Transverse colon (tissue), 4 donors: ENCODE data around the gene AKR1C8. TPM values are rescaled to one million over a fixed set of nuclear protein-coding genes. Genes with fewer than 3 reads are reported as not detected.

Experiments
- DNase-seq: peaks from one replicate; pipeline ENCODE4 v3.0.0-alpha.2; 2019
- H3K27ac ChIP-seq, 4 donors: fragments of 200-600 bp; sonication (generic); 2 replicates each; pipeline ENCODE4 v1.5.1; 2016 to 2018; ENCODE audit warnings: inconsistent platforms in 4 of 4
- H3K27me3 ChIP-seq: fragments of 200-600 bp; sonication (generic); 2 replicates; pipeline ENCODE4 v1.5.1; 2017; ENCODE audit warnings: inconsistent platforms
- H3K36me3 ChIP-seq, 4 donors: fragments of 200-600 bp; sonication (generic); 2 replicates each; pipeline ENCODE4 v1.5.1; 2017 to 2019; ENCODE audit warnings: inconsistent platforms in 4 of 4
- H3K4me1 ChIP-seq, 4 donors: fragments of 200-600 bp; sonication (generic); 2 replicates each; pipeline ENCODE4 v1.5.1; 2017 to 2020; ENCODE audit warnings: inconsistent platforms in 4 of 4
- H3K4me3 ChIP-seq, 4 donors: fragments of 200-600 bp; sonication (generic); 1 replicate in 1 of 4; 2 replicates in 3 of 4; pipeline versions ENCODE4 v1.5.1 to v1.6.1; 2017 to 2019; ENCODE audit warnings: inconsistent platforms in 4 of 4
- H3K9me3 ChIP-seq, 2 donors: fragments of 200-600 bp; sonication (generic); 2 replicates each; pipeline ENCODE4 v1.5.1; 2017 to 2019; ENCODE audit warnings: inconsistent platforms in 2 of 2
- EP300 ChIP-seq: sonication (generic); formaldehyde crosslinking; IDR thresholded peaks from one replicate; pipeline ENCODE4 v1.6.1; 2017; ENCODE audit warnings: antibody characterized with exemption, low read depth
- POLR2A ChIP-seq: fragments of 450-650 bp; IDR thresholded peaks from one replicate; pipeline ENCODE4 v1.6.1; 2016; ENCODE audit warnings: antibody characterized with exemption, mild to moderate bottlenecking, moderate library complexity
- POLR2AphosphoS5 ChIP-seq, 3 donors: sonication (generic); formaldehyde crosslinking; IDR thresholded peaks; one replicate each; pipeline ENCODE4 v1.6.1; 2016; ENCODE audit warnings: antibody characterized with exemption in 3 of 3
- WGBS, 2 donors: methylation state at CpG; one replicate each; pipeline ENCODE4 v1.1.5; 2018; ENCODE audit warnings: low coverage in 1 of 2; 5-methylcytosine and 5-hydroxymethylcytosine counted together
- in situ Hi-C, 4 donors: fragments of 200-750 bp; cut with MboI; loops; one replicate each; pipeline versions ENCODE4 v1.15.0 to v1.15.1; 2017; ENCODE audit warnings: low sequenced_read_pairs in 3 of 4, low pct_ligation_motif_present in 1 of 4, low pct_unique_long_range_greater_than_20kb in 1 of 4
- intact Hi-C: fragments of 100-400 bp; cut with DNase I; formaldehyde crosslinking; loops from one replicate; pipeline ENCODE4 v1.15.1; 2023; ENCODE audit warnings: low total_unique reads
- total RNA-seq, 4 donors: library from RNA; depleted of rRNA; stranded (reverse); fragments of >200 nt; gene quantifications; one replicate each; pipeline ENCODE4 v1.1.0, GENCODE V29; 2016
- TF ChIP-seq, protein P1 (sequence below), 5 experiments: fragments of 200-600 bp in 3 of 5; fragments of 450-650 bp in 2 of 5; sonication (generic) in 3 of 5; IDR thresholded peaks; 1 replicate in 2 of 5; 2 replicates in 3 of 5; pipeline ENCODE4 v1.5.1; 2016 to 2017; ENCODE audit warnings: antibody characterized with exemption in 5 of 5, inconsistent platforms in 3 of 5, mild to moderate bottlenecking in 2 of 5, moderate library complexity in 1 of 5

The AKR1C8 gene
- total RNA-seq, 4 donors from 2014 or later = 1.4 TPM; not detected in 3

DNA sequence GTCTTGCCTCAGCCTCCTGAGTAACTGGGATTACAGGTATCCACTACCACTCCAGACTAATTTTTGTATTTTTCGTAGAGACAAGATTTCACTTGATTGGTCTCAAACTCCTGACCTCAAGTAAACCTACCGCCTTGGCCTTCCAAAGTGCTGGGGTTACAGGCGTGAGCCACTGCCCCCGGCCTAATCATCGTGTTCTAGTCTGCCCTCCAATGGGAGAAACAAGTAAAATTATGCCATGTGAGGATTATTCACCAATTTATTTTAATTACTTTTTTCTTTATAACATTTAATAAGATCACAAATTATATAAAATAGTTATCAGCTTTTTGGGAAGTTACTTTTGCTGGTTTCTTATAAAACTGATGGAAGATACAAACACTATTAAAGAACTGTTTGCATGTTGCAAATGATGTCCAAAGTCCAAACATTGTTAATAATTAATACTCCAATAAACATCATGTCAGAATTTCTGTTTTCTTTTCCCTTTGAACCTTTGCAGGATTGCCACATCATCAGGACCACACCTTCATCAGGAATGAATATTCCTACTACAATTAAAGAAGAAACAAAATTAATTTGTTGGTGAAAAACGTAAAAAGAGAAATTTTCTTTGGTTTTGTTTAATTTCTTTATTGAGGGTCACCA is 10.9 kb upstream of the AKR1C8 start:
- no peaks in the 10 kb centered on the region for H3K4me1 ChIP-seq
- no peak for TF ChIP-seq POLR2AphosphoS5 (IDR thresholded peaks at IDR 0.05)
- TF ChIP-seq, protein P1, sequence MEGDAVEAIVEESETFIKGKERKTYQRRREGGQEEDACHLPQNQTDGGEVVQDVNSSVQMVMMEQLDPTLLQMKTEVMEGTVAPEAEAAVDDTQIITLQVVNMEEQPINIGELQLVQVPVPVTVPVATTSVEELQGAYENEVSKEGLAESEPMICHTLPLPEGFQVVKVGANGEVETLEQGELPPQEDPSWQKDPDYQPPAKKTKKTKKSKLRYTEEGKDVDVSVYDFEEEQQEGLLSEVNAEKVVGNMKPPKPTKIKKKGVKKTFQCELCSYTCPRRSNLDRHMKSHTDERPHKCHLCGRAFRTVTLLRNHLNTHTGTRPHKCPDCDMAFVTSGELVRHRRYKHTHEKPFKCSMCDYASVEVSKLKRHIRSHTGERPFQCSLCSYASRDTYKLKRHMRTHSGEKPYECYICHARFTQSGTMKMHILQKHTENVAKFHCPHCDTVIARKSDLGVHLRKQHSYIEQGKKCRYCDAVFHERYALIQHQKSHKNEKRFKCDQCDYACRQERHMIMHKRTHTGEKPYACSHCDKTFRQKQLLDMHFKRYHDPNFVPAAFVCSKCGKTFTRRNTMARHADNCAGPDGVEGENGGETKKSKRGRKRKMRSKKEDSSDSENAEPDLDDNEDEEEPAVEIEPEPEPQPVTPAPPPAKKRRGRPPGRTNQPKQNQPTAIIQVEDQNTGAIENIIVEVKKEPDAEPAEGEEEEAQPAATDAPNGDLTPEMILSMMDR (IDR thresholded peaks at IDR 0.05) = no peak
- TF ChIP-seq POLR2A = no peak
- no peak for TF ChIP-seq EP300
- no peak overlapping the region for H3K27ac ChIP-seq
- H3K4me3 ChIP-seq = no peak overlapping the region
- DNase-seq = no peak
- no peaks in the 10 kb centered on the region for H3K27me3 ChIP-seq
- in situ Hi-C loops = no loop called here
- no peaks in the 10 kb centered on the region for H3K9me3 ChIP-seq
- WGBS, 2 donors = 77 to 79% methylated on average over 4 to 6 of the region's 6 CpGs
- intact Hi-C loops = no loop called here
- H3K36me3 ChIP-seq = no peaks in the 10 kb centered on the region

DNA sequence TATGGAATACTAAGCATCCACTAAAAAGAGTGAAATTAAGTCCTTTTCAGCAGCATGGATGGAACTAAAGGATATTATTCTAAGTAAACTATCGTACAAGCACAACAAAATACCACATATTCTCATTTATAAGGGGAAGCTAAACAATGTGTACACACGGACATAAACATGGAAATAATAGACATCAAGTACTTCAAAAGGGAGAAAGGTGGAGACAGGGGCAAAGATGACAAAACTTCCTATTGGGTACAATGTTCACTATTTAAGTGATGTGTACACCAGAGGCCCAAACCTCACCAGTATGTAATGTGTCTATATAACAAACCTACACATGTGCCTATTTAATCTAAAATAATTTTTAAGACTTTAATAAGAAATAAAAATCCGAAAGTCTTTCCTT is 9.5 kb upstream of the AKR1C8 start:
- Histone ChIP-seq H3K4me1 (no peaks in the 10 kb centered on the region), H3K36me3 (no peaks in the 10 kb centered on the region), H3K27ac (no peak overlapping the region), H3K27me3 (no peaks in the 10 kb centered on the region), H3K9me3 (no peaks in the 10 kb centered on the region), H3K4me3 (no peak overlapping the region)
- intact Hi-C loops (no loop called here), in situ Hi-C loops (no loop called here)
- TF ChIP-seq, protein P1 (IDR thresholded peaks at IDR 0.05) = no peak
- TF ChIP-seq POLR2A (no peak), EP300 (no peak), POLR2AphosphoS5 (IDR thresholded peaks at IDR 0.05) (no peak)
- DNase-seq = no peak
- WGBS, 2 donors = 84 to 91% methylated on average over 3 of the region's 3 CpGs

DNA sequence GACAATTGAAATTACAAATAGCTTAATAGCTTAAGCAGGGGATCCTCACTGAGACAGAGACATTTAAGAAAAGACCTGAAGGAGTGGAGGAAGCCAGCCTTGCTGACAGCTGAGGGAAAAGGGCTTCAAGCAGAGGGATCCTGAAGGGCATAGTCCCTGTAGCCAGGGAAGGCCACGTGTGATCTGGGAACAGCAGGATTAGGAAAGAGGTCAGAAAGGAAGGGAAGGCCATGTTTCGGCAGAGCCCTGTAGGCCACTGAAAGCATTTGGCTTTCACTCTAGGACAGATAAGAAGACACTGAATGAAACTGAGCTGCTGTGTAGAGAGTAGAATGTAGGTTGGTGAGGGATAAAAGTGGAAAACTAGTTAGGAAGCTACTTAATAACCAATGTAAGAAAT is 3.4 kb upstream of the AKR1C8 start:
- no peaks in the 10 kb centered on the region for H3K27me3 ChIP-seq
- TF ChIP-seq, protein P1 (IDR thresholded peaks at IDR 0.05) = no peak
- no peak for TF ChIP-seq EP300
- no peak for TF ChIP-seq POLR2A
- TF ChIP-seq POLR2AphosphoS5 (IDR thresholded peaks at IDR 0.05) = no peak
- 64 to 69% methylated on average over 2 of the region's 2 CpGs for WGBS, 2 donors
- H3K27ac ChIP-seq = no peak overlapping the region
- DNase-seq = no peak
- in situ Hi-C loops = no loop called here
- no peaks in the 10 kb centered on the region for H3K9me3 ChIP-seq
- no peaks in the 10 kb centered on the region for H3K36me3 ChIP-seq
- H3K4me3 ChIP-seq = no peak overlapping the region
- intact Hi-C loops = no loop called here
- H3K4me1 ChIP-seq = no peaks in the 10 kb centered on the region

DNA sequence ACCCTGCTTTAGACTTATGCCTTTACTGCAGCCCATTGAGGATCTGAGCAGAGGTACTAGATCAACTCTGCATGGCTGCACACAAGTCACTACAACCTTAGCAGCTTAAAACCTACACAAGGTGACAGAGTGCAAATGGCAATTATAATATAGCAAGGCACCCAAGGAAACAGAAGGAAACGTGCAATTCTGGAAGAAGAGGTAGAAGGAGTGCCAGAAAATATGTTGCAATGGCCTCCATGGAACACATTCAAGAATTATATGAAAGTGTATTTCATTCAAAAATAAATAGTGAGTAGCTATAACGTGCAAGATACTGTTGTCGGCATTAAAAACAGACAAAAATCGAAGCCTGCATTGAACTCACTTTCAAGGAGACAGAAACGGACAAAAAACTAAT is 2.9 kb upstream of the AKR1C8 start:
- Histone ChIP-seq H3K27me3 (no peaks in the 10 kb centered on the region), H3K4me1 (no peaks in the 10 kb centered on the region), H3K4me3 (no peak overlapping the region), H3K36me3 (no peaks in the 10 kb centered on the region), H3K27ac (no peak overlapping the region), H3K9me3 (no peaks in the 10 kb centered on the region)
- no peak for DNase-seq
- WGBS, 2 donors = 63 to 78% methylated on average over 5 of the region's 5 CpGs
- in situ Hi-C loops (no loop called here), intact Hi-C loops (no loop called here)
- TF ChIP-seq POLR2A (no peak), EP300 (no peak), POLR2AphosphoS5 (IDR thresholded peaks at IDR 0.05) (no peak)
- TF ChIP-seq, protein P1 (IDR thresholded peaks at IDR 0.05) = no peak
